Measurements from ENCODE around the gene HUNK. TPM values are rescaled to one million over a fixed set of nuclear protein-coding genes. Genes with fewer than 3 reads are reported as not detected.

The HUNK gene
- total RNA-seq, 1 donor from 2014 or later, result 29.1 TPM

DNA sequence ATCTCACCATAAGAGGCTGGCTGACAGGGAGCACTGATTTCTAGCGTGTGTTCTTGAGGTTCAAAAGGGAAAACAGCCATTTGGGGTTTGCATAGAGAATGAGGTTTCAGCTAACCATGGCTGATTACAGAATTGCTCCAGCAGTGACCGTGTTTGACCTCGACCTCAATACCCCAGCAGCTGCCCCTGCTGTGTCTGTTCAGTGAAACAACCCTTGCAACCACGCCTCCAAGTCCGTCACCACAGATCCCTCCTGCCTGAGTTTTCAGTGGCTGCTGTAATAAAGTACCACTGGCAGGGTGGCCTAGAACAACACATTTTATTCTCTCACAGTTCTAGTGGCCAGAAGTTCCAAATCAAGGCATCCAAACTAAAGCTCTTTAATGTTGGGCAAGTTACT lies 147.7 kb downstream of the HUNK start:
- Mint-ChIP-seq H3K4me1 (peaks cover 13% of the 10 kb centered on the region), H3K27me3 (ENCODE audit: low read depth) (no peaks in the 10 kb centered on the region), H3K4me3 (no peak overlapping the region), H3K27ac (ENCODE audit: unreplicated experiment) (no peak overlapping the region), H3K36me3 (ENCODE audit: low read depth) (no peaks in the 10 kb centered on the region), H3K9me3 (no peaks in the 10 kb centered on the region)
- no peak for DNase-seq (ENCODE audit: low read depth, low spot score)
- TF ChIP-seq, protein P1, sequence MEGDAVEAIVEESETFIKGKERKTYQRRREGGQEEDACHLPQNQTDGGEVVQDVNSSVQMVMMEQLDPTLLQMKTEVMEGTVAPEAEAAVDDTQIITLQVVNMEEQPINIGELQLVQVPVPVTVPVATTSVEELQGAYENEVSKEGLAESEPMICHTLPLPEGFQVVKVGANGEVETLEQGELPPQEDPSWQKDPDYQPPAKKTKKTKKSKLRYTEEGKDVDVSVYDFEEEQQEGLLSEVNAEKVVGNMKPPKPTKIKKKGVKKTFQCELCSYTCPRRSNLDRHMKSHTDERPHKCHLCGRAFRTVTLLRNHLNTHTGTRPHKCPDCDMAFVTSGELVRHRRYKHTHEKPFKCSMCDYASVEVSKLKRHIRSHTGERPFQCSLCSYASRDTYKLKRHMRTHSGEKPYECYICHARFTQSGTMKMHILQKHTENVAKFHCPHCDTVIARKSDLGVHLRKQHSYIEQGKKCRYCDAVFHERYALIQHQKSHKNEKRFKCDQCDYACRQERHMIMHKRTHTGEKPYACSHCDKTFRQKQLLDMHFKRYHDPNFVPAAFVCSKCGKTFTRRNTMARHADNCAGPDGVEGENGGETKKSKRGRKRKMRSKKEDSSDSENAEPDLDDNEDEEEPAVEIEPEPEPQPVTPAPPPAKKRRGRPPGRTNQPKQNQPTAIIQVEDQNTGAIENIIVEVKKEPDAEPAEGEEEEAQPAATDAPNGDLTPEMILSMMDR (conservative IDR thresholded peaks at IDR 0.05), result no peak

DNA sequence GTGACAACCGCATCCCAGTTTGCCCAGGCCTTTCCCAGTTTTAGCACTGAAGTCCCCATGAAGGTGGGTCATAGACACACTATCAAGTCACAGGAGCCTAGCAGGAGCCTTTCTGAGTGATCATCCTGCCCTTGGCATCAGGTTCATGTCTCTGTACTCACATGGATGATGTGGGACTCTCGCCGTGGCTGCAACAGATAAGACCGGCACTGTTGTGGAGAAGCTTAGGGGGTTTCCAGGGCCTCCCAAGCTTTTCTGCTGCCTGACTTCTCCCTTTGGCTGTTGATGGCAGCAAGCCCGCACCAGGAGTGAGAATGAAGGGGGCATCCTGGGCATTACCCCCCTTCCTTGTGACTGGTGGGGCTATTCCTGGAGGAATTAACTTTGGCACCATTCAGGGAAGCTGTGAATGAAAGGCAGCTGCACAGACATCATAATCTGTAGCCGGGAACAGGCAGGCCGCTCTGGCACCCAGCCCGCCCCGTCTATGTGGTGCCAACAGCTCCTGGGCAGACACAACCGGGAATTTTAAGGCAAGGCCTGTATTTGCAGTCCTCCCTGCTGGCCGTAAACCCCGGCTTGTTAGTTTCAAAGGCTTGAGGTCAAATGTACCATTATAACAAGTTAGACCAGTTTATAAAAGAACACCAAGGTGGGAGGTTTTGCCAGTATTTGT lies 148.6 kb downstream of the HUNK start:
- DNase-seq (ENCODE audit: low read depth, low spot score), result no peak
- TF ChIP-seq, protein P1 (conservative IDR thresholded peaks at IDR 0.05), result no peak
- H3K4me1 Mint-ChIP-seq, result peaks cover 13% of the 10 kb centered on the region
- H3K9me3 Mint-ChIP-seq, result no peaks in the 10 kb centered on the region
- H3K4me3 Mint-ChIP-seq, result no peak overlapping the region
- H3K27ac Mint-ChIP-seq (ENCODE audit: unreplicated experiment), result no peak overlapping the region
- no peaks in the 10 kb centered on the region for H3K36me3 Mint-ChIP-seq (ENCODE audit: low read depth)
- no peaks in the 10 kb centered on the region for H3K27me3 Mint-ChIP-seq (ENCODE audit: low read depth)

DNA sequence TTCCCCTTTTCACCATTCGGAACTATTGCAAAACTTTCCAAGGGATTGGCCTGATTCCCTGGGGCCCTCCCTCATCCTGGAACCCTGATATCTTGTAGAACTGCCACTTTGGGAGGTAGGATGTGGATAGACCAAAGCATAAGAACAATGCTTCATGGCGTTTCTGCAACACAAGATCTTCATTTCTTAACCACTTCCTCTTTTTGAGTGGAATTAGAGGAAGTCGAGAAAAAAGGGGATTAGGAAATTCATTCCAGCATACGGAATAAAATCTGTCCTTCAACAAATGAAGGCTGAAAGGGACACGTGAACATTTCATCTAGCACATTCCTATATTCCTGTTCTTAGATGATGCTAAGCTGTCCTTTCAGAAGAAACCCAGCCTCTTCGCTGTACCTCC lies 149.3 kb downstream of the HUNK start:
- no peak for DNase-seq (ENCODE audit: low read depth, low spot score)
- Mint-ChIP-seq H3K4me1 (peaks cover 13% of the 10 kb centered on the region), H3K4me3 (no peak overlapping the region), H3K27ac (ENCODE audit: unreplicated experiment) (peak overlapping the region; percentile 45), H3K36me3 (ENCODE audit: low read depth) (no peaks in the 10 kb centered on the region), H3K27me3 (ENCODE audit: low read depth) (no peaks in the 10 kb centered on the region), H3K9me3 (no peaks in the 10 kb centered on the region)
- TF ChIP-seq, protein P1 (conservative IDR thresholded peaks at IDR 0.05), result no peak

DNA sequence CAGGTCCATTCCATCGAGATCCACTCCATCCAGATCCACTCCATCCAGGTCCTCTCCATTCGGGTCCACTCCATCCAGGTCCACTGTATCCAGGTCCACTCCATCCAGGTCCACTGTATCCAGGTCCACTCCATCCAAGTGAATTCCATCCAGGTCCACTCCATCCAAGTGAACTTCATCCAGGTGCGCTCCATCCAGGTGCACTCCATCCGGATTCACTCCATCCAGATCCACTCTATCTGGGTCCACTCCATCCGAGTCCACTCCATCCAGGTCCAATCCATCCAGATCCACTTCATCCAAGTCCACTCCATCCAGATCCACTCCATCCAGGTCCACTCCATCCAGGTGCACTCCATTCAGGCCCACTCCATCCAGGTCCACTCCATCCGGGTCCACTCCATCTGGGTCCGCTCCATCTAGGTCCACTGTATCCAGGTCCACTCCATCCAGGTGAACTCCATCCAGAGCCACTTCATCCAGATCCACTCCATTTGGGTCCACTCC lies 157.4 kb downstream of the HUNK start:
- H3K27ac Mint-ChIP-seq (ENCODE audit: unreplicated experiment), result peak overlapping the region; percentile 22
- H3K4me3 Mint-ChIP-seq, result no peak overlapping the region
- peaks cover 8% of the 10 kb centered on the region for H3K9me3 Mint-ChIP-seq
- DNase-seq (ENCODE audit: low read depth, low spot score), result no peak
- H3K4me1 Mint-ChIP-seq, result no peaks in the 10 kb centered on the region
- no peaks in the 10 kb centered on the region for H3K27me3 Mint-ChIP-seq (ENCODE audit: low read depth)
- peaks cover 8% of the 10 kb centered on the region for H3K36me3 Mint-ChIP-seq (ENCODE audit: low read depth)
- TF ChIP-seq, protein P1 (conservative IDR thresholded peaks at IDR 0.05), result no peak

DNA sequence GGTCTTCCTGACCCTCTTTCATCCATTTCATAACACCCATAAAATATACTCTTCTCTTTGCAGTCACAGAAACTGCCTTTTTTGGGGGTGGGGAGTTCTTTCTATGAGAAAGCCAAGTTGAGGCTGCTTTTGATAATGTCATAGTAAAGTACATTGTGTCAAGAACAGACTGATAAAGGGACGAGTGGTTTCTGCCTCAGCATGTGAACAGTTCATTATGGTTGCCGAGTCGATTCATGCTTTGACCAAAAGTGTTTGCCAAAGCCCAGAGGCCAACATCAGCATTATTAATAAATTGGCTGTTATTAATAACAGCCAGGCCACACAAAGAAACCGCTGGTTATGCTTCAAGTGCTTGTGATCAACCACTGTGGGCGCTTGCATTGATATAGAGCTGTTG lies 162.0 kb downstream of the HUNK start:
- Mint-ChIP-seq H3K36me3 (ENCODE audit: low read depth) (peaks cover 8% of the 10 kb centered on the region), H3K9me3 (peaks cover 7% of the 10 kb centered on the region), H3K27me3 (ENCODE audit: low read depth) (no peaks in the 10 kb centered on the region), H3K27ac (ENCODE audit: unreplicated experiment) (no peak overlapping the region), H3K4me1 (no peaks in the 10 kb centered on the region), H3K4me3 (no peak overlapping the region)
- TF ChIP-seq, protein P1 (conservative IDR thresholded peaks at IDR 0.05), result no peak
- DNase-seq (ENCODE audit: low read depth, low spot score), result no peak
